Body of pancreas (tissue), 4 donors: ENCODE data around the gene CHN2. TPM values are rescaled to one million over a fixed set of nuclear protein-coding genes. Genes with fewer than 3 reads are reported as not detected.

Experiments used
- ATAC-seq: fragments of 150-250 bp; one replicate; pipeline ENCODE4 v1.9.1; 2016
- DNase-seq, 4 donors: peaks; one replicate each; pipeline ENCODE4 v3.0.0-alpha.2; 2019
- H3K27ac ChIP-seq, 4 donors: fragments of 200-600 bp; sonication (generic); 1 replicate in 3 of 4; 2 replicates in 1 of 4; pipeline versions ENCODE4 v1.5.1 to v1.6.1; 2016 to 2019; ENCODE audit warnings: mild to moderate bottlenecking in 1 of 4, mixed read lengths in 1 of 4, moderate library complexity in 1 of 4
- H3K27me3 ChIP-seq, 2 donors: fragments of 200-600 bp; sonication (generic); one replicate each; pipeline ENCODE4 v1.6.0; 2016; ENCODE audit warnings: mild to moderate bottlenecking in 1 of 2
- H3K36me3 ChIP-seq, 2 donors: fragments of 200-600 bp; sonication (generic); replicated peaks in 1 of 2; 2 replicates each; pipeline ENCODE4 v1.5.1; 2016; ENCODE audit warnings: low read depth in 2 of 2; ENCODE audit not compliant: insufficient read depth in 1 of 2
- H3K4me1 ChIP-seq: fragments of 200-600 bp; sonication (generic); one replicate; pipeline ENCODE4 v1.6.0; 2016
- H3K4me3 ChIP-seq, 2 donors: fragments of 200-600 bp; sonication (generic); 1 replicate in 1 of 2; 2 replicates in 1 of 2; pipeline ENCODE4 v1.5.1; 2016 to 2019
- H3K9me3 ChIP-seq, 3 donors: fragments of 200-600 bp; sonication (generic); 1 replicate in 2 of 3; 2 replicates in 1 of 3; pipeline ENCODE4 v1.5.1; 2016
- CTCF ChIP-seq, 7 experiments: fragments of 450-650 bp in 4 of 7; fragments of 200-600 bp in 3 of 7; sonication (generic) in 3 of 7; IDR thresholded peaks; one replicate each; pipeline ENCODE4 v1.5.1; 2016 to 2019; ENCODE audit warnings: antibody characterized with exemption in 7 of 7
- POLR2A ChIP-seq, 3 donors: fragments of 450-650 bp; IDR thresholded peaks; one replicate each; pipeline ENCODE4 v1.6.1; 2016; ENCODE audit warnings: antibody characterized with exemption in 3 of 3, mild to moderate bottlenecking in 2 of 3
- WGBS, 2 donors: methylation state at CpG; one replicate each; pipeline ENCODE4 v1.1.5; 2017; 5-methylcytosine and 5-hydroxymethylcytosine counted together
- intact Hi-C: fragments of 100-400 bp; cut with DNase I; formaldehyde crosslinking; loops from one replicate; pipeline ENCODE4 v1.15.1; 2023
- total RNA-seq, 2 donors: library from RNA; depleted of rRNA; stranded (reverse); fragments of >200 nt; gene quantifications; one replicate each; pipeline ENCODE4 v1.1.0, GENCODE V29; 2016

CHN2 gene
- total RNA-seq, 2 donors from 2014 or later: 55.7 to 58.6 TPM

DNA sequence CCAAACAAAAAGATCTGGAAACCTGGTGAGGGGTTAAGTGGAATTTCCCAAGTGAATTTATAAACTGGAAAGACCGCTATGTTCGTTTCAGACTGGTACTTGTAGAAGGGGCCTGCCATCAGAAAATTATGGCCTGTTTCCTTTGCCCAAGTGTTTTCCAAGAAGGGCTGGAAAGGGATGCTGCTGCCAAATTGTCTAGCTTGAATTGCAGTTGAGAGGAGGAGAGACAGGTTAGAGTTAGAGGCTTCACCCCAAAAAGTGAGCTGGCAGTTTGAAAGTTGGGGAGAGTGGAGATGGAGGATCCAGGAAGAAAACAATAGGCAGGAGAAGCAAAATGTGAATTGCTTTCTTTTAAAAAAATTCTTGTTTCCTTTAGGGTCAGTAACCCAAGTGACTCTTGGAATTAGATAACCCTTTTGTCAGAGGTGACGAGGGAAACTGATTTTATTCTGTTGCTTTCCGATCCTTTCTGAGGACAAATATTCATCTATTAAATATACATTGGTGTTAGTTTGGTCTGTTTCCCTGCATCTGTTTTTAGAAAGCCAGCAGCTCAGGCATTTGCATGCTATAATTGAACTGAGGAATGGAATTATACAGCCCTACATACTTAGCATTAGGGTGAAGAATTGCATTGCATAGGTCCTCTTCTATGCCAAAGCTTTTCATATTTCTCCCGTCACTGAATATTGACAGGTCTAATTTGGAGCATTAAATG, 286.5 kb downstream of the CHN2 start:
- no peaks in the 10 kb centered on the region for H3K36me3 ChIP-seq
- no peaks in the 10 kb centered on the region for H3K9me3 ChIP-seq
- no peak for TF ChIP-seq CTCF (IDR thresholded peaks at IDR 0.05)
- no peak for TF ChIP-seq POLR2A (IDR thresholded peaks at IDR 0.05)
- no peak for ATAC-seq
- peaks cover 31% of the 10 kb centered on the region for H3K4me1 ChIP-seq
- no peaks in the 10 kb centered on the region for H3K27me3 ChIP-seq
- peak overlapping the region in 2 of 4 donors; percentile 4 to 41 for H3K27ac ChIP-seq
- H3K4me3 ChIP-seq: no peak overlapping the region
- intact Hi-C loops: no loop called here
- 66 to 76% methylated on average over 5 of the region's 5 CpGs for WGBS, 2 donors
- no peak for DNase-seq

GRCh38 chr7:29482056-29482455, 287.5 kb downstream of the CHN2 start:
- Histone ChIP-seq H3K27me3 (no peaks in the 10 kb centered on the region), H3K27ac (no peak overlapping the region), H3K36me3 (no peaks in the 10 kb centered on the region), H3K4me1 (peaks cover 37% of the 10 kb centered on the region), H3K9me3 (no peaks in the 10 kb centered on the region), H3K4me3 (no peak overlapping the region)
- intact Hi-C loops: no loop called here
- no peak for ATAC-seq
- DNase-seq: no peak
- WGBS, 2 donors: 90 to 94% methylated on average over 4 of the region's 4 CpGs
- TF ChIP-seq POLR2A (IDR thresholded peaks at IDR 0.05) (no peak), CTCF (IDR thresholded peaks at IDR 0.05) (no peak)

- TF ChIP-seq POLR2A (IDR thresholded peaks at IDR 0.05) (no peak), CTCF (IDR thresholded peaks at IDR 0.05) (no peak)
- Histone ChIP-seq H3K9me3 (no peaks in the 10 kb centered on the region), H3K27me3 (no peaks in the 10 kb centered on the region), H3K36me3 (no peaks in the 10 kb centered on the region), H3K4me1 (peaks cover 49% of the 10 kb centered on the region), H3K27ac (no peak overlapping the region), H3K4me3 (no peak overlapping the region)
- 84 to 89% methylated on average over 11 of the region's 11 CpGs for WGBS, 2 donors
- DNase-seq: no peak
- ATAC-seq: no peak
- intact Hi-C loops: no loop called here
Observed at GRCh38 chr7:29483219-29484104, 288.9 kb downstream of the CHN2 start.

DNA sequence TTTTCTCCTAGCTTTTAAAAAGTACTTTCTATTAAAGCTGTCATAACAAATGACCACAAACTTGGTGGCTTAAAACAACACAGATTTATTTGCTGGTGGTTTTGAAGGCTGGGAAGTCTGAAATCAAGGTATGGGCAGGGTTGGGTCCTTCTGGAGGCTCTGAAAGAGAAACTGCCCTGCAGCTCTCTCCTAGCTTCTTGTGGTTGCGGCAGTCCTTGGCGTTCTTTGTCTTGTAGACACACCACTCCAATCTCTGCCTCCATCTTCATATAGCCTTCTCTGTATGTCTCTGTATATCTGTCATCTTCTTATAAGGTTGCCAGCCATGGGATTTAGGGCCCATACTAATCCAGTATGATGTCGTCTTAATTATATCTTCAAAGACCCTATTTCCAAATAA, 289.7 kb downstream of the CHN2 start:
- Histone ChIP-seq H3K27me3 (no peaks in the 10 kb centered on the region), H3K27ac (no peak overlapping the region), H3K4me1 (peaks cover 51% of the 10 kb centered on the region), H3K4me3 (no peak overlapping the region), H3K36me3 (no peaks in the 10 kb centered on the region), H3K9me3 (no peaks in the 10 kb centered on the region)
- TF ChIP-seq POLR2A (IDR thresholded peaks at IDR 0.05) (no peak), CTCF (IDR thresholded peaks at IDR 0.05) (no peak)
- ATAC-seq: no peak
- WGBS, 2 donors: 94 to 98% methylated on average over 3 of the region's 3 CpGs
- intact Hi-C loops: no loop called here
- DNase-seq: no peak
